ENCODE data around the gene UTP4.

The UTP4 gene

DNA sequence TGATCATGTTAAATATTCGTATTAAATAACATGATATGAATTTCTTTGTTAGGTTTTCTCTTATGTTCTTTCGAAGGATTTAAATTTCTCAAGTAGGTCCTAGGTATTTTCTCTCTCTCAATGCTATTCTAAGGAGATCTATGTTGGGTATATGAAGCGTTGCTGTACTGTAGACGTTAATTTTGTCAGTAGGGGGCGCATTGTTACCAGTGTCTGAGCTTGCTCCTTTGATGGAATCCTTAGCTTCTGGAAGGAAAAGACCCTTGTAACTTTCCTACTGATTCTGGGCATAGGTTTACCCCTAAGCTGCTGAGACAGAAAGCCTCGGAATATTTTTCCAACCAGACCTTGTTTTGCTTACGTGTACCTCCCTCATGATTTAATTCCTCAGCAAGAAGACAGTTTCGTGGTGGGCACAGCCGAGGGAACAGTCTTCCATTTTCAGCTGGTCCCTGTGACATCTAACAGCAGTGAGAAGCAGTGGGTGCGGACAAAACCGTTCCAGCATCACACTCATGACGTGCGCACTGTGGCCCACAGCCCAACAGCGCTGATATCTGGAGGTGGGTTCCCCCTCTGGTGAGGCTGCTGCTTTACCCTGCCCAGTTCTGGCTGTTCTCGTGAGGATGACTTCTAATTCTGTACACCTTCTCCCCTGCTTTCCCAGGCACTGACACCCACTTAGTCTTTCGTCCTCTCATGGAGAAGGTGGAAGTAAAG lies 17.9 kb downstream of the UTP4 start:
- peaks cover 17% of the 10 kb centered on the region for H3K36me3 ChIP-seq (ENCODE audit: control insufficient read depth, insufficient read depth, low read length)
- no peak overlapping the region for H3K4me3 ChIP-seq (replicated peaks; ENCODE audit: low read depth, low read length)
- TF ChIP-seq, protein P1, sequence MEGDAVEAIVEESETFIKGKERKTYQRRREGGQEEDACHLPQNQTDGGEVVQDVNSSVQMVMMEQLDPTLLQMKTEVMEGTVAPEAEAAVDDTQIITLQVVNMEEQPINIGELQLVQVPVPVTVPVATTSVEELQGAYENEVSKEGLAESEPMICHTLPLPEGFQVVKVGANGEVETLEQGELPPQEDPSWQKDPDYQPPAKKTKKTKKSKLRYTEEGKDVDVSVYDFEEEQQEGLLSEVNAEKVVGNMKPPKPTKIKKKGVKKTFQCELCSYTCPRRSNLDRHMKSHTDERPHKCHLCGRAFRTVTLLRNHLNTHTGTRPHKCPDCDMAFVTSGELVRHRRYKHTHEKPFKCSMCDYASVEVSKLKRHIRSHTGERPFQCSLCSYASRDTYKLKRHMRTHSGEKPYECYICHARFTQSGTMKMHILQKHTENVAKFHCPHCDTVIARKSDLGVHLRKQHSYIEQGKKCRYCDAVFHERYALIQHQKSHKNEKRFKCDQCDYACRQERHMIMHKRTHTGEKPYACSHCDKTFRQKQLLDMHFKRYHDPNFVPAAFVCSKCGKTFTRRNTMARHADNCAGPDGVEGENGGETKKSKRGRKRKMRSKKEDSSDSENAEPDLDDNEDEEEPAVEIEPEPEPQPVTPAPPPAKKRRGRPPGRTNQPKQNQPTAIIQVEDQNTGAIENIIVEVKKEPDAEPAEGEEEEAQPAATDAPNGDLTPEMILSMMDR (IDR thresholded peaks at IDR 0.05; ENCODE audit: insufficient read depth, low read length, poor library complexity, severe bottlenecking): peak; percentile 59
- no peak for DNase-seq (ENCODE audit: extremely low read depth, insufficient read length)
- H3K27me3 ChIP-seq (replicated peaks; ENCODE audit: control insufficient read depth, insufficient read depth, low read length): no peaks in the 10 kb centered on the region

DNA sequence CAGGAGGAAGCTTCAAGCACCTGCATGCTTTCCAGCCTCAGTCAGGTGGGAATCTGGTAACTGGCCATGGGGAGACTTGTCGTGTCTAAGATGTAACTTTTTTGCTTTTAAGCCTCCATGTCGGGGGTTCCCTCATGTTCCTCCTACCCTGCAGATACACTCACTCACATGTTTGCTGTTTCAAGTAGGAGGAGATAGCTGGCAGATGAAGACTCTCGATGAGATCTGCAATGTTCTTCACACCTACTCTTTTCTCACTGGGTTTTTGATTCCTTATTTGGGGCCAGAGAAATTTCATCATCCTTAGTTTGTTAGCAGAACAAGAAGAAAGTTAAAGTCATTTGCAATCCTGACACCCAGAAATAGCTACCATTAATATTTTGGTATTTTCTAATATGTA lies 24.7 kb downstream of the UTP4 start:
- H3K4me3 ChIP-seq (replicated peaks; ENCODE audit: low read depth, low read length): no peak overlapping the region
- H3K27me3 ChIP-seq (replicated peaks; ENCODE audit: control insufficient read depth, insufficient read depth, low read length): no peaks in the 10 kb centered on the region
- no peak for DNase-seq (ENCODE audit: extremely low read depth, insufficient read length)
- TF ChIP-seq, protein P1 (IDR thresholded peaks at IDR 0.05; ENCODE audit: insufficient read depth, low read length, poor library complexity, severe bottlenecking): no peak
- H3K36me3 ChIP-seq (ENCODE audit: control insufficient read depth, insufficient read depth, low read length): peaks cover 19% of the 10 kb centered on the region

DNA sequence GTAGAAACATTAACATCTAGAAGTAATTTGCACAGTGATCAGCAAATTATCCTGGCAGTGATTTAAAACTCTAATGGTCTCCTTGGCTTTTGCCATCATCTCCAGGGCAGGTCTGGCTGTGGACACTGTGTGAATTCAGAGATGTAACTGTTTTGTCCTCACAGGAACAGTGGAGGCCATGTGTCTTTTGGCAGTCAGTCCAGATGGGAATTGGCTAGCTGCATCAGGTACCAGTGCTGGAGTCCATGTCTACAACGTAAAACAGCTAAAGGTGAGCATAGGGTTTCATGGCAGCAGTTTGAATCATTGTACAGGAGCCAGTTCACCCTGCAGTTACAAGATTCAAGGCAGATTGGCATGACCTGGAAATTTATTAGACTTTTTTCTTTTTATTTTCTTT lies 27.7 kb downstream of the UTP4 start:
- no peak for DNase-seq (ENCODE audit: extremely low read depth, insufficient read length)
- no peak overlapping the region for H3K4me3 ChIP-seq (replicated peaks; ENCODE audit: low read depth, low read length)
- TF ChIP-seq, protein P1 (IDR thresholded peaks at IDR 0.05; ENCODE audit: insufficient read depth, low read length, poor library complexity, severe bottlenecking): no peak
- H3K36me3 ChIP-seq (ENCODE audit: control insufficient read depth, insufficient read depth, low read length): peaks cover 14% of the 10 kb centered on the region
- no peaks in the 10 kb centered on the region for H3K27me3 ChIP-seq (replicated peaks; ENCODE audit: control insufficient read depth, insufficient read depth, low read length)

DNA sequence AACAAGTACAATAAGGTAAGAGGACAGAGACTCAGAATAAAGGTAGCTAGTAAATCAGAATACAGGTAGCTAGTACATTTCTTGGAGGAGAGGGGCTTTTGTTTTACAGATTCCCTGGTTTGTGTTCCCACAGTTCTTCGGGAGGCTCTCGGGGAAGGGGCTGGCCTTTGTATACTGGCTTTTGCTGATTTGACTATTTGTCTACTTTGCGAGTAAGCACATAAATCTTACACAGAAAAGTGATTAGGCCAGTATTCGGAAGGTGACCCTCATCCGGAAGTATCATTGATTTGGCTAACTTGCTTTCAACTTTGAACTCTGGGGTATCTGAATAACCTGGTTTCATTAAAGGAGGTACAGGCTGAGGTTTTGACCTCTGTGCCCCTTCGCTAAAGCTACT lies 33.1 kb downstream of the UTP4 start:
- Histone ChIP-seq H3K27me3 (replicated peaks; ENCODE audit: control insufficient read depth, insufficient read depth, low read length) (no peaks in the 10 kb centered on the region), H3K36me3 (ENCODE audit: control insufficient read depth, insufficient read depth, low read length) (peaks cover 14% of the 10 kb centered on the region), H3K4me3 (replicated peaks; ENCODE audit: low read depth, low read length) (no peak overlapping the region)
- TF ChIP-seq, protein P1 (IDR thresholded peaks at IDR 0.05; ENCODE audit: insufficient read depth, low read length, poor library complexity, severe bottlenecking): no peak
- no peak for DNase-seq (ENCODE audit: extremely low read depth, insufficient read length)

DNA sequence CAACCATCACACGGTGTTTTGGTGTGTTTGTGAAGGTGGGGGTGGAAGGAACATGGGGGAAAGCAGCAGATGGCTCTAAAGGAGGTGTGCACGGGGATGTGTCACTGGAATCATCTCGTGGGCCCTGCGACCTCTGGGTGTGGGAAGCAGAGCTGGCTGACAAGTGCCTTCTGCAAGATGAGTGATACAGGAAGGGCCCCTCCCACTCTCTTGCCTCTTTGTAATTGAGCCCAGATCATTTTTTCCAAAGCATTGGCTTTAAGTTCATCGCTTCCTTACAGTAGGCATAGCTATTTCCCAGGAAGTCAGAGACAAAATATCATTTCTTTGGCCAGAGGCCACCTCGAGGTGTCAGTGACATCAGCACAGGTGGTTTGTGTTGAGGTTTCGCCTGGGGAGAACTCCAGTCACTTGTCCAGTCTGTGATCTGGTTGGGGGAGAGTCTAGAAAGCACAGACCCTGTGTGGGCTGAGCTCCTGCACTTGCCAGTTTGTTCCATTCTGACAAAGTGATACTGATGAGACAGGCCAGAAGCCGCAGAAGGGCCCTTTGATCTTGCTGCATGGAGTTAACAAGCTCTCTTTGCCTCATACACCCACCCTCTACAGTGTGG lies 33.9 kb downstream of the UTP4 start:
- peaks cover 14% of the 10 kb centered on the region for H3K36me3 ChIP-seq (ENCODE audit: control insufficient read depth, insufficient read depth, low read length)
- DNase-seq (ENCODE audit: extremely low read depth, insufficient read length): no peak
- TF ChIP-seq, protein P1 (IDR thresholded peaks at IDR 0.05; ENCODE audit: insufficient read depth, low read length, poor library complexity, severe bottlenecking): no peak
- no peaks in the 10 kb centered on the region for H3K27me3 ChIP-seq (replicated peaks; ENCODE audit: control insufficient read depth, insufficient read depth, low read length)
- H3K4me3 ChIP-seq (replicated peaks; ENCODE audit: low read depth, low read length): no peak overlapping the region

Measured in GM06990 (cell line).